ENCODE results near the gene OR4D2. TPM values are rescaled to one million over a fixed set of nuclear protein-coding genes. Genes with fewer than 3 reads are reported as not detected.

Gene OR4D2
- total and polyA plus RNA-seq, 2 of the 8 experiments (the other 6 are each of a cell fraction or from before 2014, with no cell fraction given), result not detected

DNA sequence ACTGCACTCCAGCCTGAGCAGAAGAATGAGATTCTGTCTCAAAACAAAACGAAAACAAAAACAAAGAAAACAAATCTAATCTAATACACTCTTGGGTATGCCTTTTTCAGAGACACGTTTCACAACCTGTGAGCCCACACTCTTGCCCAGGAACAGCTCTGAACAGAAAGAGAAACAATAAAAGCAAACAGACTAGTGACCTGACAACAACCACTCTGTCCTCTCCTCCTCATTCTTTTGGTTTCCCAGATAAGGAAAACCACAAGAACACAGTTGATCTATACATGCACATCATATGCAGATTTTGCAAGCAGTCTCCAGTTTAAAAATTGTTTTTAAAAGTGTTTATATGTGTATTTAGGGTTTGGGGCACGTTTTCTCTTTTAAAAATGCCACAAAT lies 51.0 kb downstream of the OR4D2 start:
- FAIRE-seq (no peak), DNase-seq (ENCODE audit: low read depth in 1 of 2, low spot score in 2 of 2) (no peak)
- Histone ChIP-seq H3K27ac (ENCODE audit: low read depth, low read length) (no peak overlapping the region), H4K8ac (ENCODE audit: extremely low read depth, insufficient read depth, low read length) (no peak overlapping the region), H2BK120ac (replicated peaks; ENCODE audit: low read depth, low read length) (no peak overlapping the region), H2AK5ac (ENCODE audit: low read depth, low read length) (no peak overlapping the region), H2AFZ (ENCODE audit: low read length) (no peak overlapping the region), H3K4me1 (replicated peaks in 1 of 4; ENCODE audit: control insufficient read depth in 3 of 4, insufficient read depth in 4 of 4, low read length in 3 of 4) (peaks cover 0 to 3% (median 0%) of the 10 kb centered on the region in 4 experiments; a peak in 2 of 7 replicates), H2BK12ac (ENCODE audit: low read depth, low read length) (no peak overlapping the region), H3K4me2 (ENCODE audit: insufficient read depth in 1 of 2, low read depth in 2 of 2, low read length in 2 of 2) (no peak overlapping the region; a peak in 1 of 4 replicates), H2BK5ac (ENCODE audit: low read depth, low read length) (no peak overlapping the region), H3K9me3 (ENCODE audit: insufficient read depth in 2 of 2, low read depth in 1 of 2, low read length in 1 of 2) (no peaks in the 10 kb centered on the region), H3K27me3 (replicated peaks in 1 of 4; ENCODE audit: control insufficient read depth in 3 of 4, extremely low read depth in 1 of 4, insufficient read depth in 3 of 4, low read length in 3 of 4) (no peaks in the 10 kb centered on the region), H4K5ac (ENCODE audit: insufficient read length, low read depth, low read length) (no peak overlapping the region), H4K20me1 (replicated peaks in 1 of 2; ENCODE audit: control insufficient read depth in 1 of 2, insufficient read depth in 2 of 2, low read length in 2 of 2) (no peaks in the 10 kb centered on the region), H2BK15ac (ENCODE audit: low read length) (no peak overlapping the region), H3K79me1 (ENCODE audit: low read depth, low read length) (no peaks in the 10 kb centered on the region), H3K9ac (replicated peaks in 1 of 4; ENCODE audit: extremely low read depth in 1 of 4, low read depth in 3 of 4, low read length in 3 of 4) (no peak overlapping the region), H3K36me3 (ENCODE audit: control insufficient read depth in 2 of 4, insufficient read depth in 4 of 4, low read length in 3 of 4) (peaks cover 0 to 4% (median 0%) of the 10 kb centered on the region in 4 experiments; a peak in 1 of 8 replicates), H4K91ac (replicated peaks; ENCODE audit: insufficient read length, low read length) (no peak overlapping the region), H2BK20ac (ENCODE audit: low read length) (no peak overlapping the region), H3K4ac (replicated peaks; ENCODE audit: insufficient read length, low read depth, low read length) (no peak overlapping the region), H3K4me3 (ENCODE audit: extremely low read depth in 1 of 4, insufficient read depth in 2 of 4, low read depth in 3 of 4, low read length in 4 of 4) (no peak overlapping the region), H3K79me2 (ENCODE audit: control insufficient read depth in 1 of 2, insufficient read depth in 2 of 2, low read length in 2 of 2) (no peaks in the 10 kb centered on the region), H3K56ac (replicated peaks; ENCODE audit: insufficient read length, low read depth, low read length) (no peak overlapping the region), H3K14ac (ENCODE audit: insufficient read length) (no peak overlapping the region), H3K23ac (ENCODE audit: insufficient read length) (no peak overlapping the region), H3K18ac (ENCODE audit: extremely low read depth, low read length) (no peak overlapping the region), H3K23me2 (ENCODE audit: low read depth, low read length) (peaks cover 5% of the 10 kb centered on the region; the same call in 1 of the 2 replicates)
- CTCF ChIA-PET (ENCODE audit: partially characterized antibody), result interaction anchor here (0.9 to 13.2 kb wide), 2 partner anchors 18 to 32 kb away, joined by 4 to 127 read pairs; no protein-coding TSS in a partner anchor
- POLR2A ChIA-PET (ENCODE audit: partially characterized antibody), result interaction anchor here (1.1 to 2.2 kb wide), 3 partner anchors 8 to 19 kb away, joined by 5 to 7 read pairs (median 6); no protein-coding TSS in a partner anchor
- 75% methylated on average over 3 of the region's 3 CpGs; no CpG with 5 or more reads in 1 of the 2 experiments for WGBS, 2 experiments (ENCODE audit: extremely low coverage in 1 of 2, insufficient coverage in 1 of 2, insufficient read length in 1 of 2, insufficient replicate concordance in 2 of 2, low coverage in 1 of 2, low lambda C conversion rate in 2 of 2, missing lambda C conversion rate in 1 of 2)
- TF ChIP-seq JUND (IDR thresholded peaks at IDR 0.05; ENCODE audit: low read length) (no peak), TCF12 (IDR thresholded peaks at IDR 0.05; ENCODE audit: low read depth, low read length) (no peak), KDM4A (IDR thresholded peaks at IDR 0.05; ENCODE audit: low read depth, low read length, severe bottlenecking) (no peak), MAFK (IDR thresholded peaks at IDR 0.05; ENCODE audit: low read depth, low read length) (no peak), RBBP5 (IDR thresholded peaks at IDR 0.05; ENCODE audit: borderline replicate concordance, low read depth, low read length) (no peak), RXRA (IDR thresholded peaks at IDR 0.05; ENCODE audit: insufficient read depth, low read depth, low read length) (no peak), CHD2 (IDR thresholded peaks at IDR 0.05; ENCODE audit: low read length) (no peak), BCL11A (IDR thresholded peaks at IDR 0.05; ENCODE audit: low read depth in 2 of 2, low read length in 2 of 2) (no peak)
